SK-N-SH treated with all-trans-retinoic acid at 6 μM for 48 hours (cell line): ENCODE results near the gene SPECC1L.
"Not testable (repeated sequence)": the region's sequence is repeated elsewhere in the genome, so short reads cannot be mapped to it uniquely, and the experiment has no call there.

Experiments used
- ATAC-seq: fragments of 200-7000 bp; cut with Tn5 transposase; 3 replicates; pipeline ENCODE4 v1.9.1; 2020; ENCODE audit warnings: mild to moderate bottlenecking, moderate library complexity
- BACH2 ChIP-seq: fragments of 250-450 bp; sonication (Bioruptor Pico); IDR thresholded peaks from 2 replicates; pipeline ENCODE4 v1.9.0; 2021; ENCODE audit warnings: mild to moderate bottlenecking, borderline replicate concordance
- GLIS3 ChIP-seq: fragments of 250-450 bp; sonication (Bioruptor Pico); IDR thresholded peaks from 2 replicates; pipeline ENCODE4 v1.5.0; 2020; ENCODE audit warnings: mild to moderate bottlenecking, moderate library complexity
- ISL1 ChIP-seq: fragments of 250-450 bp; sonication (Bioruptor Pico); IDR thresholded peaks from 2 replicates; pipeline ENCODE4 v2.1.2; 2022; ENCODE audit warnings: mild to moderate bottlenecking, moderate library complexity
- PPARA ChIP-seq: fragments of 250-450 bp; sonication (Bioruptor Pico); IDR thresholded peaks from 2 replicates; pipeline ENCODE4 v1.5.0; 2020; ENCODE audit warnings: mild to moderate bottlenecking, borderline replicate concordance
- ZC3H10 ChIP-seq: fragments of 250-450 bp; sonication (Bioruptor Pico); IDR thresholded peaks from 2 replicates; pipeline ENCODE4 v1.5.1; 2021; ENCODE audit warnings: mild to moderate bottlenecking, moderate library complexity
- ZFP3 ChIP-seq: fragments of 250-450 bp; sonication (Bioruptor Pico); IDR thresholded peaks from 2 replicates; pipeline ENCODE4 v1.5.0; 2020; ENCODE audit warnings: mild to moderate bottlenecking, moderate library complexity
- ZFP30 ChIP-seq: fragments of 450-650 bp; formaldehyde crosslinking; IDR thresholded peaks from 2 replicates; pipeline ENCODE4 v1.5.0; 2022; ENCODE audit warnings: mild to moderate bottlenecking, moderate library complexity
- ZNF565 ChIP-seq: fragments of 450-650 bp; formaldehyde crosslinking; conservative IDR thresholded peaks from 2 replicates; pipeline ENCODE4 v1.5.0; 2020; ENCODE audit warnings: low read depth, mild to moderate bottlenecking, moderate library complexity
- TF ChIP-seq, protein P1 (sequence below): fragments of 250-450 bp; sonication (Bioruptor Pico); IDR thresholded peaks from 2 replicates; pipeline ENCODE4 v1.8.0; 2021; ENCODE audit warnings: low read depth, mild to moderate bottlenecking, moderate library complexity, borderline replicate concordance
- TF ChIP-seq, protein P2 (sequence below): fragments of 250-450 bp; sonication (Bioruptor Pico); IDR thresholded peaks from 2 replicates; pipeline ENCODE4 v1.5.1; 2021; ENCODE audit warnings: mild to moderate bottlenecking, moderate library complexity
- TF ChIP-seq, protein P3 (sequence below): fragments of 250-450 bp; sonication (Bioruptor Pico); IDR thresholded peaks from 2 replicates; pipeline ENCODE4 v1.5.0; 2020; ENCODE audit warnings: mild to moderate bottlenecking, moderate library complexity
- TF ChIP-seq, protein P4 (sequence below): fragments of 250-450 bp; sonication (Bioruptor Pico); IDR thresholded peaks from 2 replicates; pipeline ENCODE4 v1.8.0; 2020; ENCODE audit warnings: mild to moderate bottlenecking, moderate library complexity, borderline replicate concordance

The SPECC1L gene

DNA sequence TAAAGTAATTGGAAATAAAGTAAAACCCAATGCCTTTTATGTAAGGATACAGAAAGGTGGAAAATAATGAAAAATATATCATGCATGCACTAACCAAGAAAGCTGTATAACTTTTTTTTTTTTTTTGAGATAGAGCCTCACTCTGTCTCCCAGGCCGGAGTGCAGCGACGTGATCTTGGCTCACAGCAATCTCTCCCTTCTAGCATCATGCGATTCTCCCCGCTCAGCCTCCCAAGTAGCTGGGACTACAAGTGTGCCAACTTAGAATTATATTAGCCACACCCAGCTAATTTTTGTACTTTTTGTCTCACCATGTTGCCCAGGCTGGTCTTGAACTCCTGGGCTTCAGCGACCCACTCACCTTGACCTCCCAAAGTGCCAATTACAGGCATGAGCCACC is 30.2 kb upstream of the SPECC1L start:
- no peak for ATAC-seq
- TF ChIP-seq BACH2 (CRISPR knock-in tag), result no peak
- TF ChIP-seq ZFP3 (CRISPR knock-in tag), result no peak
- TF ChIP-seq, protein P1, sequence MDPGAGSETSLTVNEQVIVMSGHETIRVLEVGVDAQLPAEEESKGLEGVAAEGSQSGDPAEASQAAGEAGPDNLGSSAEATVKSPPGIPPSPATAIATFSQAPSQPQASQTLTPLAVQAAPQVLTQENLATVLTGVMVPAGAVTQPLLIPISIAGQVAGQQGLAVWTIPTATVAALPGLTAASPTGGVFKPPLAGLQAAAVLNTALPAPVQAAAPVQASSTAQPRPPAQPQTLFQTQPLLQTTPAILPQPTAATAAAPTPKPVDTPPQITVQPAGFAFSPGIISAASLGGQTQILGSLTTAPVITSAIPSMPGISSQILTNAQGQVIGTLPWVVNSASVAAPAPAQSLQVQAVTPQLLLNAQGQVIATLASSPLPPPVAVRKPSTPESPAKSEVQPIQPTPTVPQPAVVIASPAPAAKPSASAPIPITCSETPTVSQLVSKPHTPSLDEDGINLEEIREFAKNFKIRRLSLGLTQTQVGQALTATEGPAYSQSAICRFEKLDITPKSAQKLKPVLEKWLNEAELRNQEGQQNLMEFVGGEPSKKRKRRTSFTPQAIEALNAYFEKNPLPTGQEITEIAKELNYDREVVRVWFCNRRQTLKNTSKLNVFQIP (CRISPR knock-in tag), result no peak
- TF ChIP-seq, protein P2, sequence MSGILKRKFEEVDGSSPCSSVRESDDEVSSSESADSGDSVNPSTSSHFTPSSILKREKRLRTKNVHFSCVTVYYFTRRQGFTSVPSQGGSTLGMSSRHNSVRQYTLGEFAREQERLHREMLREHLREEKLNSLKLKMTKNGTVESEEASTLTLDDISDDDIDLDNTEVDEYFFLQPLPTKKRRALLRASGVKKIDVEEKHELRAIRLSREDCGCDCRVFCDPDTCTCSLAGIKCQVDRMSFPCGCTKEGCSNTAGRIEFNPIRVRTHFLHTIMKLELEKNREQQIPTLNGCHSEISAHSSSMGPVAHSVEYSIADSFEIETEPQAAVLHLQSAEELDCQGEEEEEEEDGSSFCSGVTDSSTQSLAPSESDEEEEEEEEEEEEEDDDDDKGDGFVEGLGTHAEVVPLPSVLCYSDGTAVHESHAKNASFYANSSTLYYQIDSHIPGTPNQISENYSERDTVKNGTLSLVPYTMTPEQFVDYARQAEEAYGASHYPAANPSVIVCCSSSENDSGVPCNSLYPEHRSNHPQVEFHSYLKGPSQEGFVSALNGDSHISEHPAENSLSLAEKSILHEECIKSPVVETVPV, result no peak
- TF ChIP-seq ZNF565 (CRISPR knock-in tag), result no peak
- TF ChIP-seq, protein P3, sequence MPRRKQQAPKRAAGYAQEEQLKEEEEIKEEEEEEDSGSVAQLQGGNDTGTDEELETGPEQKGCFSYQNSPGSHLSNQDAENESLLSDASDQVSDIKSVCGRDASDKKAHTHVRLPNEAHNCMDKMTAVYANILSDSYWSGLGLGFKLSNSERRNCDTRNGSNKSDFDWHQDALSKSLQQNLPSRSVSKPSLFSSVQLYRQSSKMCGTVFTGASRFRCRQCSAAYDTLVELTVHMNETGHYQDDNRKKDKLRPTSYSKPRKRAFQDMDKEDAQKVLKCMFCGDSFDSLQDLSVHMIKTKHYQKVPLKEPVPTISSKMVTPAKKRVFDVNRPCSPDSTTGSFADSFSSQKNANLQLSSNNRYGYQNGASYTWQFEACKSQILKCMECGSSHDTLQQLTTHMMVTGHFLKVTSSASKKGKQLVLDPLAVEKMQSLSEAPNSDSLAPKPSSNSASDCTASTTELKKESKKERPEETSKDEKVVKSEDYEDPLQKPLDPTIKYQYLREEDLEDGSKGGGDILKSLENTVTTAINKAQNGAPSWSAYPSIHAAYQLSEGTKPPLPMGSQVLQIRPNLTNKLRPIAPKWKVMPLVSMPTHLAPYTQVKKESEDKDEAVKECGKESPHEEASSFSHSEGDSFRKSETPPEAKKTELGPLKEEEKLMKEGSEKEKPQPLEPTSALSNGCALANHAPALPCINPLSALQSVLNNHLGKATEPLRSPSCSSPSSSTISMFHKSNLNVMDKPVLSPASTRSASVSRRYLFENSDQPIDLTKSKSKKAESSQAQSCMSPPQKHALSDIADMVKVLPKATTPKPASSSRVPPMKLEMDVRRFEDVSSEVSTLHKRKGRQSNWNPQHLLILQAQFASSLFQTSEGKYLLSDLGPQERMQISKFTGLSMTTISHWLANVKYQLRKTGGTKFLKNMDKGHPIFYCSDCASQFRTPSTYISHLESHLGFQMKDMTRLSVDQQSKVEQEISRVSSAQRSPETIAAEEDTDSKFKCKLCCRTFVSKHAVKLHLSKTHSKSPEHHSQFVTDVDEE, result no peak
- no peak for TF ChIP-seq ZFP30 (CRISPR knock-in tag)
- no peak for TF ChIP-seq ZC3H10 (CRISPR knock-in tag)
- TF ChIP-seq GLIS3, result no peak
- TF ChIP-seq ISL1 (CRISPR knock-in tag), result no peak
- TF ChIP-seq PPARA (CRISPR knock-in tag), result no peak
- TF ChIP-seq, protein P4, sequence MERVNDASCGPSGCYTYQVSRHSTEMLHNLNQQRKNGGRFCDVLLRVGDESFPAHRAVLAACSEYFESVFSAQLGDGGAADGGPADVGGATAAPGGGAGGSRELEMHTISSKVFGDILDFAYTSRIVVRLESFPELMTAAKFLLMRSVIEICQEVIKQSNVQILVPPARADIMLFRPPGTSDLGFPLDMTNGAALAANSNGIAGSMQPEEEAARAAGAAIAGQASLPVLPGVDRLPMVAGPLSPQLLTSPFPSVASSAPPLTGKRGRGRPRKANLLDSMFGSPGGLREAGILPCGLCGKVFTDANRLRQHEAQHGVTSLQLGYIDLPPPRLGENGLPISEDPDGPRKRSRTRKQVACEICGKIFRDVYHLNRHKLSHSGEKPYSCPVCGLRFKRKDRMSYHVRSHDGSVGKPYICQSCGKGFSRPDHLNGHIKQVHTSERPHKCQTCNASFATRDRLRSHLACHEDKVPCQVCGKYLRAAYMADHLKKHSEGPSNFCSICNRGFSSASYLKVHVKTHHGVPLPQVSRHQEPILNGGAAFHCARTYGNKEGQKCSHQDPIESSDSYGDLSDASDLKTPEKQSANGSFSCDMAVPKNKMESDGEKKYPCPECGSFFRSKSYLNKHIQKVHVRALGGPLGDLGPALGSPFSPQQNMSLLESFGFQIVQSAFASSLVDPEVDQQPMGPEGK (CRISPR knock-in tag), result no peak
- TF ChIP-seq, all 23 proteins: peak for 0

DNA sequence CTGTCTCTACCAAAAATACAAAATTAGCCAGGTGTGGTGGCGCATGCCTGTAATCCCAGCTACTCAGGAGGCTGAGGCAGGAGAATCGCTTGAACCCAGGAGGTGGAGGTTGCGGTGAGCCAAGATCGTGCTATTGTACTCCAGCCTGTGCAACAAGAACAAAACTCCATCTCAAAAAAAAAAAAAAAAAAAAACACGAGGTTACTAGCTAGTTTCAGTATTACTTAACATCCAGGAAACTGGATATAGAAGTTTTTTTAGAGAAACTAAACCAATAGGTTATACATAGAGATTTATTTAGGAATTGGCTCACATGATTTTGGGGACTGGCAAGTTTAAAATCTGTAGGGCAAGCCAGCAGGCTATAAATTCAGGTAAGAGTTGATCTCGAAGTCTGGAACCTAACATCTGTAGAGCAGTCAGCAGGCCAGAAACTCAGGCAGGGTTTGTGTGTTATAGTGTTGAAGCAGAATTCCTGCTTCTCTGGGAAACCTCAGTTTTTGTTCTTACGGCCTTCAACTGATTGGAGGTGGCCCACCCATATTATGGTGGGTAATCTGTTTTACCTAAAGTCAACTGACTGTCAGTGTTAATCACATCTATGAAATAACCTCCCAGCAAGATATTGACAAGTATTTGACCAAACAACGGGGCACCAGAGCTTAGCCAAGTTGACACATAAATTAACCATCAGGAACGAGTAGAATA is 29.5 kb upstream of the SPECC1L start:
- not testable (repeated sequence) for ATAC-seq

DNA sequence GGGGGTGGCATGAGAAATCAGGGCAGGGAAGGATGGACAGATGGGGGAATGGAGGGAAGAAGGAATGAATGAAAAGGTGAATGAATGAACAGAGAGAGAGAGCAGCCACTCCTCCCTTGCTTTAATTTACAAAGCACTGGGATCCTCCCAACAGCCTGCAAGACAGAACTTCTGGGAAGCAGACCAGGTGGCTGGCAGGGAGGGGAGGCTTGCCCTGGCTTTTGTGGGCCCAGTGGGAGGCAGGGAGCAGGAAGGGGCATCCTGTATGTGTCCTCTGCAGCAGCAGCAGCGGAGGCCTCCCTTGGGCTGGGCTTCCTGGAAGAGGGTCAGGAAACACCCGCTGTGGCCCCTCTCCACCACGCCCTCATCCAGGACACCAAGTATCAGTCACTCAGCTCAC is 27.2 kb upstream of the SPECC1L start:
- ATAC-seq, result not testable (repeated sequence)

DNA sequence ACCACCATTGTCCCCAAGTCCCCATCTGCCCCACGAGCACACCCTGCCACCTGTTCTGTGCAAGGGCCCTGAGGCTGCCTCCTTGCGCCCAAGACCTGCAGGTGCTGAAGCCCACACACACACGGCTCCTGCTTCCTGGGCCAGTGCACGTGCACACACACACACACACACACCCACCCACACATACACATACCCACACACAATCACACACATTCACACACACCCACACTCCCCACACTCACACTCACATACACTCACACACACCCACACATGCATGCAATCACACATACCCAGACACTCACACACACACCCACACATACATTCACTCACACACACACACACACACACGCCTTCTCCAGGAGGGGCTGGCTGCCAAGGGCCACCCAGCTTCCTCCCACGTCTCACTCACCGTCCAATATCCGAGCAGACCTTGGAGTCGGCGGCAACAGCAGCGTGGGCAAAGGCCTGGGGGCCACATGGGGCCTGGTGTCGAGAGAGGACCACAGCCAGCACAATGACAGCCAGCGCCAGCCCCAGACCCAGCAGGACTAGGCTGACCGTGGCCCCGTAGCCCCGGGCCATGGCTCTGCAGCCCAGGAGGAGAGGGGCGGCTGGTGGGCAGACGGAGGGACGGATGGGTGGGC is 26.4 kb upstream of the SPECC1L start:
- ATAC-seq, result no peak; the same call in 2 of the 3 replicates
- TF ChIP-seq, protein P3, result no peak
- TF ChIP-seq, protein P1 (CRISPR knock-in tag), result no peak
- TF ChIP-seq PPARA (CRISPR knock-in tag), result no peak
- TF ChIP-seq ISL1 (CRISPR knock-in tag), result no peak

DNA sequence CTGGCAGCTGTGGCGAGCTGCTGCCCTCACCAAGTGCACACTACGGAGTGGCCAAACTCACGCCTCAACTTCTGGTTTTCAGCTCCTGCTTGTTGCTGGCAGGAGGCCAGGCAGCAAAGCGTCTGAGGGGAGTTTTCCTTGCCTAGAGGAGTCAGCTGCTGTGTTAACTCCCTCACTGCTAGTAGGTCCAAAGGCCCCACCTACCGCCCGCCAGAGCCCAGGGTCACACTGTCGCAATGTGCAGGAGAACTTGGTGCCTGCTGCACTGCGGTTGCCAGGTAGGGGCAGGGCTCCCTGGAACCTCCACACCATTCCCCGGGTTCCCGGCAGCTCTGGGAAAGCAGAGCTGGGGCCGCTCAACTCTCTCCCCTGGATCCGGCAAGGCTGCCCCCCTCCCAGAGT is 25.6 kb upstream of the SPECC1L start, which contains the start of gene GGT5:
TSS of gene GGT5 (minus strand) at position 53 of the 402 bp plus-strand sequence. CDS start 357 bp downstream, outside the sequence.
- ATAC-seq, result not testable (repeated sequence)

DNA sequence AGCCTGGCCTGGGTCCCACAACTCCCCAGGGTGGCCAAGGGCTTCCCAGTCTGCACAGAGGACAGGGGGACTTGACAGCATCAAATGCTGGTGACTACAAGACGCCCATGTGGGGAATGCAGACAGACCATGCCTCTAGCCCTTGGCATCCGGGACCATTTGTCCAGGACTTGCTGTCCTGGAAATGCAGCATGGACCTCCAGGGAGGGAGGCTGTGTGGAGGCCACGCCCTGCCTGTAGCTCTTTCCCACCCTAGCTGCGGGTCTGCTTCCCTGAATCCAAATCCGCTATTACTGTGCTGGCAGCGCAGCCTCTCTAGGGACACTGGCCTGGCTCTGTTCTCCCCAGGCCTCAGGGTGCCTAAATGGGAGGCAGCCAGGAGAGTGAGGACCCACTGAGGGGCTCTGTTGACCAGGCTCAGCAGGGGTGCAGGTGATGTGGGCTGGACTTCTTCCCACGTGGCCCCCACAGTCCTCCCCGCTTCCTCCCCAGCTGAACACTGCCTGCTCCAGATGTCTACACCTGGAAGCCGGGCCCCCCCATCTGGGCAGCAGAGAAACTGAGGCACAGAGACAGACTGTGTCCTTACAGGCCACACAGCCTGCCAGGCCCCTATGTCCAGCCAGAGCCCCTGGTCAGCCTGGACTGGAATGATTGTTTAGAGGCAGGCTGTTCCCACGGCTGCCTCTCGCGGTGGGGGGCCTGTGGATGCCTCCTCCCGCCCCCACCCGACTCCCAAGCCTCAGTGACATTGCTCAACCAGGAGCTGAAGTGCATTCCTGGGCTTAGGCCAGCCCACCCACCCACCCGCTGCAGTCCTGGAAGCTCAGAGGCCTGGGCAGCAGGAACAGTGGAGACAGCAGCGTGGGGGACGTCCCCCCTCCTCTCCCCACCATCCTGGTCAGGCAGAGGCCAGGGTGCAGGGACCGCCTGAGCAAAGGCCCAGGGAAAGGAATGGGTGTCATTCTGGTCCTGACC is 24.8 kb upstream of the SPECC1L start:
- ATAC-seq, result not testable (repeated sequence)
